Muscle layer of colon (tissue), 2 donors: ENCODE results near the gene TBX6.
A peak's percentile ranks its signal among the peaks of the same experiment; 100 is the strongest.

ENCODE experiments used
- H3K27ac ChIP-seq: one replicate; pipeline ENCODE4 v1.7.0; 2013; ENCODE audit warnings: low read depth, mild to moderate bottlenecking, low read length, moderate library complexity
- H3K27me3 ChIP-seq, 2 donors: one replicate each; pipeline ENCODE4 v1.7.0; 2013; ENCODE audit warnings: low read length in 2 of 2, mild to moderate bottlenecking in 2 of 2; ENCODE audit not compliant: insufficient read depth in 2 of 2, control insufficient read depth in 1 of 2
- H3K36me3 ChIP-seq: one replicate; pipeline ENCODE4 v1.7.0; 2013; ENCODE audit warnings: mild to moderate bottlenecking, low read length; ENCODE audit not compliant: insufficient read depth
- H3K4me1 ChIP-seq: one replicate; pipeline ENCODE4 v1.7.0; 2013; ENCODE audit warnings: mild to moderate bottlenecking, low read length; ENCODE audit not compliant: insufficient read depth
- H3K4me3 ChIP-seq, 2 donors: one replicate each; pipeline ENCODE4 v1.7.0; 2013; ENCODE audit warnings: low read length in 2 of 2, low read depth in 1 of 2, mild to moderate bottlenecking in 1 of 2, moderate library complexity in 1 of 2
- H3K9ac ChIP-seq: one replicate; pipeline ENCODE4 v1.7.0; 2013; ENCODE audit warnings: low read length
- H3K9me3 ChIP-seq: one replicate; pipeline ENCODE4 v1.7.0; 2013; ENCODE audit warnings: mild to moderate bottlenecking, low read length
- donor health status: abdominal sarcoma.
- donor health status: Adenocarcinoma of cecum.

The TBX6 gene

DNA sequence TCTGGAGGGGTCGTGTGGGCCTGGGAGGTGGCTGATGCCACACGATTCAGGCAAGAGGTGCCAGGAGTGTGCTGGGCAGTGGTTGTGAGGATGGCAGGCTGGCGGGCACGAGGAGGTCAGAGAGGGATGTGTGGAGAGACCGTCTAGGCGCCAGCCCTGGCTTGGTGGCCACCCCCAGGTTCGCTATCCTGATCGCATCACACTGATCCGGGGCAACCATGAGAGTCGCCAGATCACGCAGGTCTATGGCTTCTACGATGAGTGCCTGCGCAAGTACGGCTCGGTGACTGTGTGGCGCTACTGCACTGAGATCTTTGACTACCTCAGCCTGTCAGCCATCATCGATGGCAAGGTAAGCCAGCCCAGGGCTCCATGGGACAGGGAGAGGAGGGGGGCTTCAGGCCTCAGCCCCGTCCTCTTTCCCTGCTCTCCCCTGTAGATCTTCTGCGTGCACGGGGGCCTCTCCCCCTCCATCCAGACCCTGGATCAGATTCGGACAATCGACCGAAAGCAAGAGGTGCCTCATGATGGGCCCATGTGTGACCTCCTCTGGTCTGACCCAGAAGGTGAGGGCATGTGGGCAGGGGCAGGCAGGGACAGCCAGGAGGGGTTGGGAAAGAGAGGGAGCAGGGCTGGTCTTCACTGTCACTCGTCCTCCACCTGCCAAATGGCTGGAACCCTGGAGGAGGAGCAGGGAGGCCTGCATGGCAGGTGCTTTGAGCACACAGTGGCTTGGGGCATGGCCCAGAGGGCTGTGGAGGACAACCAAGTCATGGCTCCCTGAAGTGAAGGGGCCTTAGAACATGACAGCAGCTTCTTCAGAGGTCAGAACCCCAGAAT, 8.3 kb downstream of the TBX6 start:
- Histone ChIP-seq H3K27ac (no peak overlapping the region), H3K4me1 (no peaks in the 10 kb centered on the region), H3K27me3 (no peaks in the 10 kb centered on the region), H3K36me3 (peaks cover 51% of the 10 kb centered on the region), H3K9me3 (no peaks in the 10 kb centered on the region), H3K9ac (no peak overlapping the region), H3K4me3 (no peak overlapping the region)

DNA sequence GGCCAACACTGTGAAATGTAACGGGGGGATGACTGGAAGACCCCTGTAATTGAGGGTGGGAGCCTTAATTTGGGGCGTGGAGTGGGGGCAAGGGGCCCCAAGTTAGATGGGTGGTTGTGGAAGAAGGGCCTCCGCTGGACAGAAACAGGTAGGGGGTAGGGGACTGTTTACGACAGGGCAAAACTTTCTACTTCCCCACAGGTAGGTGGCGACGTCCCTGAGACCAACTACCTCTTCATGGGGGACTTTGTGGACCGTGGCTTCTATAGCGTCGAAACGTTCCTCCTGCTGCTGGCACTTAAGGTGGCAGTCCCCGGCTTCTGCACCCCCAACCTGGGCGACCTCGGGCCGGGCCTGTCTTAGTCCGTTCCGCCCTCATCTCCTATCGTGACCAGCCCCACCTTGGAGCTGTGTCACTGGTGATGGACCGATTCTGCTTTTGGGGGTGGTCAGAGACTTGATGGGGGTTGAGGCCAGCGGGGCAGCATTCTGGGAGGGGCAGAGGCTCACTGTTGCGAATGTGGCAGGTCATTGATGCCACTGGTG, 9.1 kb downstream of the TBX6 start:
- Histone ChIP-seq H3K36me3 (peaks cover 59% of the 10 kb centered on the region), H3K27me3 (no peaks in the 10 kb centered on the region), H3K4me3 (no peak overlapping the region), H3K9me3 (no peaks in the 10 kb centered on the region), H3K27ac (no peak overlapping the region), H3K4me1 (peaks cover 3% of the 10 kb centered on the region), H3K9ac (no peak overlapping the region)

- Histone ChIP-seq H3K36me3 (peaks cover 54% of the 10 kb centered on the region), H3K4me1 (peaks cover 19% of the 10 kb centered on the region), H3K4me3 (no peak overlapping the region), H3K27ac (no peak overlapping the region), H3K27me3 (no peaks in the 10 kb centered on the region), H3K9me3 (no peaks in the 10 kb centered on the region), H3K9ac (no peak overlapping the region)
Observed at GRCh38 chr16:30079480-30079879, 12.2 kb downstream of the TBX6 start.

- Histone ChIP-seq H3K36me3 (peaks cover 46% of the 10 kb centered on the region), H3K4me1 (peaks cover 19% of the 10 kb centered on the region), H3K9me3 (no peaks in the 10 kb centered on the region), H3K9ac (no peak overlapping the region), H3K27ac (no peak overlapping the region), H3K4me3 (no peak overlapping the region), H3K27me3 (no peaks in the 10 kb centered on the region)
Observed at GRCh38 chr16:30078744-30079143, 13.0 kb downstream of the TBX6 start.

GRCh38 chr16:30077656-30078055, 14.1 kb downstream of the TBX6 start:
- no peak overlapping the region for H3K4me3 ChIP-seq
- H3K4me1 ChIP-seq: peaks cover 19% of the 10 kb centered on the region
- no peaks in the 10 kb centered on the region for H3K9me3 ChIP-seq
- H3K27me3 ChIP-seq: no peaks in the 10 kb centered on the region
- H3K36me3 ChIP-seq: peaks cover 35% of the 10 kb centered on the region
- peak overlapping the region; percentile 78 for H3K9ac ChIP-seq
- H3K27ac ChIP-seq: no peak overlapping the region

GRCh38 chr16:30076276-30076791, 15.4 kb downstream of the TBX6 start:
- peaks cover 23% of the 10 kb centered on the region for H3K4me1 ChIP-seq
- H3K4me3 ChIP-seq: peak overlapping the region; percentile 88 to 91
- no peaks in the 10 kb centered on the region for H3K27me3 ChIP-seq
- peaks cover 38% of the 10 kb centered on the region for H3K36me3 ChIP-seq
- H3K27ac ChIP-seq: peak overlapping the region; percentile 83
- peak overlapping the region; percentile 78 for H3K9ac ChIP-seq
- no peaks in the 10 kb centered on the region for H3K9me3 ChIP-seq

DNA sequence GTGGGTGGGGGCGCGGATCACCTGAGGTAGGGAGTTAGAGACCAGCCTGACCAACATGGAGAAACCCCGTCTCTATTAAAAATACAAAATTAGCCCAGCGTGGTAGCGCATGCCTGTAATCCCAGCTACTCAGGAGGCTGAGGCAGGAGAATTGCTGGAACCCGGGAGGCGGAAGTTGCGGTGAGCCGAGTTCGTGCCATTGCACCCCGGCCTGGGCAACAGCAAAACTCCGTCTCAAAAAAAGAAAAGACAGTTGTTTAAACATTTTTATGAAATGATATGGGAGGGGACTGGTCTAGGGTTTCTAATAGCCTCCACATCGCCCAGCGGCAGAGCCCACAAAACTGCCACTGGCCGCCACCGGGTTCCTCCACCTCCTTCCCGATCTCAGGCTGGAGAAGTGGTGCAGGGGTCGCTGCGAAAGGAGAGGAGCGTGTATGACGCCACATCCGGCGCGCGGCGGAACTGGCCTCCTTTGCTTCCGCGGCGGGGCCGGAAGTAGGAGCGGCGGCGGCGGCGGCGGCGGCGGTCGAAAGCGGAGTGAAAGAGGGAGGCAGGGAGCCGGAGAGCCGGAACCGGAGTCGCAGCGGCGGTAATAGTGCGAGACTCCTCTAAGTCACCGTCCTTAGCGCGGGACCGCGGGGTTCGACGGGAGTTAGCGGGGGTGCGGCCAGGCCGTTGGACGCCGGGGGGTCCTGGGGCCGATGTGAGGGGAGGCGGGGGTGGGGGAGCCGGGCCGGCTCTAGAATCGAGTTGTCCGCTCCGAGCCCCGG, 16.0 kb downstream of the TBX6 start, which contains the start of gene PPP4C:
Gene PPP4C, plus strand, starts transcription at position 492 of the 773 bp plus-strand sequence. CDS start 384 bp downstream, outside the sequence.
- Histone ChIP-seq H3K4me3 (peak within 1 kb of the TSS; percentile 88 to 91), H3K27me3 (no peaks in the 10 kb centered on the region), H3K36me3 (peaks cover 36% of the 10 kb centered on the region), H3K9ac (peak within 1 kb of the TSS; percentile 78), H3K9me3 (no peaks in the 10 kb centered on the region), H3K27ac (peak within 1 kb of the TSS; percentile 83), H3K4me1 (peaks cover 25% of the 10 kb centered on the region)

GRCh38 chr16:30070490-30070889, 21.2 kb downstream of the TBX6 start:
- Histone ChIP-seq H3K27ac (peak overlapping the region; percentile 74), H3K4me3 (no peak overlapping the region), H3K27me3 (no peaks in the 10 kb centered on the region), H3K36me3 (peaks cover 54% of the 10 kb centered on the region), H3K9ac (no peak overlapping the region), H3K4me1 (peaks cover 46% of the 10 kb centered on the region), H3K9me3 (no peaks in the 10 kb centered on the region)

- peaks cover 54% of the 10 kb centered on the region for H3K36me3 ChIP-seq
- peak overlapping the region; percentile 7 to 28 for H3K4me3 ChIP-seq
- H3K9me3 ChIP-seq: no peaks in the 10 kb centered on the region
- H3K9ac ChIP-seq: peak overlapping the region; percentile 14
- peaks cover 43% of the 10 kb centered on the region for H3K4me1 ChIP-seq
- peak overlapping the region; percentile 74 for H3K27ac ChIP-seq
- no peaks in the 10 kb centered on the region for H3K27me3 ChIP-seq
Observed at GRCh38 chr16:30069611-30070462, 21.9 kb downstream of the TBX6 start.

DNA sequence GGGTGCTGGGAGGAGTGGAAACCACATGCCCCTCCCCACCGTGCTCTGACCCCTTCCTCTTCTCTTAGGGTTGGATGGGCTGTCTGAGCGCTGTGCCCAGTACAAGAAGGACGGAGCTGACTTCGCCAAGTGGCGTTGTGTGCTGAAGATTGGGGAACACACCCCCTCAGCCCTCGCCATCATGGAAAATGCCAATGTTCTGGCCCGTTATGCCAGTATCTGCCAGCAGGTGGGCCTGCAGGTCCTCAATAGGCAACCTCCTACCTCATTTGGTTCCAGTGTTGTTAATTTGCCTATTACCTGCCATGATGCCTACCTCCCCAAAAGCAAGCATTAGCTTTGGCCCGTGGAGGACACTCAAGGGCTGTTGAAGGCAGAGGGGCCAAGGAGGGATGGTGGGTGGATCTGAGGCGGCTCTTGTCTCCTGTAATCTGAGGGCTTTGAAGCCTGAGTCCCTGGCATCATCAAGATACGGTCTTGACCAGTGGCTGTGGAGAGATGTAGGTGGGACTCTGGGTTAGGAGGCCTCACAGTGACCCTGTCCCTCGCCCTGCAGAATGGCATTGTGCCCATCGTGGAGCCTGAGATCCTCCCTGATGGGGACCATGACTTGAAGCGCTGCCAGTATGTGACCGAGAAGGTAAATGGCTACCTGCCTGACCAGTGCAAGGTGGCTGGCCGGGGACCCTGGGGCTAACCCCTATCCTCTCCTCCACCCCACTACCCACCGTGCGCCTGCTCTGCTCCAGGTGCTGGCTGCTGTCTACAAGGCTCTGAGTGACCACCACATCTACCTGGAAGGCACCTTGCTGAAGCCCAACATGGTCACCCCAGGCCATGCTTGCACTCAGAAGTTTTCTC, 22.7 kb downstream of the TBX6 start:
- Histone ChIP-seq H3K9me3 (no peaks in the 10 kb centered on the region), H3K27ac (peak overlapping the region; percentile 56), H3K4me3 (peak overlapping the region in 1 of 2 donors; percentile 28), H3K9ac (peak overlapping the region; percentile 42), H3K4me1 (peaks cover 43% of the 10 kb centered on the region), H3K36me3 (peaks cover 54% of the 10 kb centered on the region), H3K27me3 (no peaks in the 10 kb centered on the region)
